GM12878 (cell line): ENCODE data around the gene PPP1R7. TPM values are rescaled to one million over a fixed set of nuclear protein-coding genes. Genes with fewer than 3 reads are reported as not detected.

Experiments used
- ATAC-seq: fragments of 200-7000 bp; cut with Tn5 transposase; 3 replicates; pipeline ENCODE4 v1.9.1; 2020; ENCODE audit warnings: mild to moderate bottlenecking, moderate library complexity
- BruUV-seq: library from RNA; stranded (reverse); fragments of 400-500 nt; replicated peaks from 2 replicates; lab custom pipeline; 2021; lab: Mats Ljungman, UMichigan
- CTCF ChIA-PET: fragments of 300-600 bp; sonication (Branson Sonifier 250); formaldehyde crosslinking; extraction: SDS; loops from one replicate; lab custom pipeline; 2021; ENCODE audit warnings: inconsistent platforms; lab: Yijun Ruan, JAX
- POLR2A ChIA-PET: fragments of 350-600 bp; formaldehyde crosslinking; extraction: SDS; loops from one replicate; lab custom pipeline; 2021; ENCODE audit warnings: inconsistent platforms; lab: Charles Lee
- RAD21 ChIA-PET: fragments of 300-600 bp; sonication (Branson Sonifier 250); formaldehyde crosslinking; loops from one replicate; lab custom pipeline; 2023; ENCODE audit warnings: antibody characterized with exemption; ENCODE audit not compliant: unreplicated experiment; lab: Charles Lee
- SMC1A ChIA-PET: fragments of 300-600 bp; sonication (Branson Sonifier 250); formaldehyde crosslinking; loops from one replicate; lab custom pipeline; 2023; ENCODE audit not compliant: unreplicated experiment, uncharacterized antibody; lab: Charles Lee
- DNase-seq: peaks from one replicate; pipeline ENCODE4 v3.0.0-alpha.2; 2011; ENCODE audit warnings: low read depth, low spot score
- FAIRE-seq: peaks from 3 replicates; lab custom pipeline; 2011; peaks lifted over from hg19 to GRCh38; lab: Jason Lieb, UNC
- H2AFZ ChIP-seq: 2 replicates; pipeline ENCODE4 v1.6.0; 2011; ENCODE audit warnings: low read depth, low read length, control low read depth; ENCODE audit not compliant: control insufficient read depth
- H3K27ac ChIP-seq: 2 replicates; pipeline ENCODE4 v1.5.1; 2011; ENCODE audit warnings: control low read depth; ENCODE audit not compliant: control insufficient read depth, insufficient read depth
- H3K27me3 ChIP-seq, 2 experiments: replicated peaks in 1 of 2; 2 replicates each; pipeline versions ENCODE4 v1.6.0 to v1.6.1; 2011; ENCODE audit warnings: low read length in 1 of 2; ENCODE audit not compliant: control insufficient read depth in 2 of 2, insufficient read depth in 2 of 2
- H3K36me3 ChIP-seq, 2 experiments: 2 replicates each; pipeline ENCODE4 v1.5.1; 2011; ENCODE audit warnings: low read length in 1 of 2; ENCODE audit not compliant: control insufficient read depth in 2 of 2, insufficient read depth in 2 of 2
- H3K4me1 ChIP-seq: 2 replicates; pipeline ENCODE4 v1.6.1; 2011; ENCODE audit warnings: mild to moderate bottlenecking, low read length, moderate library complexity, mixed read lengths; ENCODE audit not compliant: control insufficient read depth, insufficient read depth
- H3K4me2 ChIP-seq: 2 replicates; pipeline ENCODE4 v1.6.0; 2011; ENCODE audit warnings: control low read depth; ENCODE audit not compliant: control insufficient read depth, insufficient read depth
- H3K4me3 ChIP-seq: fragments of 200-600 bp; sonication (generic); 2 replicates; pipeline ENCODE4 v1.5.1; 2016
- H3K79me2 ChIP-seq: 2 replicates; pipeline ENCODE4 v1.6.0; 2011; ENCODE audit warnings: low read length; ENCODE audit not compliant: control insufficient read depth, insufficient read depth
- H3K9ac ChIP-seq: 2 replicates; pipeline ENCODE4 v1.8.0; 2011; ENCODE audit warnings: low read length, control low read depth, mixed read lengths; ENCODE audit not compliant: control insufficient read depth, insufficient read depth
- H3K9me3 ChIP-seq: replicated peaks from 3 replicates; pipeline ENCODE4 v1.5.1; 2011; ENCODE audit warnings: mild to moderate bottlenecking, low read length; ENCODE audit not compliant: control insufficient read depth, insufficient read depth
- H4K20me1 ChIP-seq: 2 replicates; pipeline ENCODE4 v1.6.0; 2011; ENCODE audit not compliant: control insufficient read depth, insufficient read depth
- ASH2L ChIP-seq: fragments of 300-600, 200-600 bp; sonication (generic); IDR thresholded peaks from 2 replicates; pipeline ENCODE4 v1.6.1; 2017; ENCODE audit warnings: low read depth, mild to moderate bottlenecking, borderline replicate concordance
- BCL11A ChIP-seq: IDR thresholded peaks from 2 replicates; pipeline ENCODE4 v1.6.1; 2011; ENCODE audit warnings: low read depth, low read length
- CHD2 ChIP-seq: IDR thresholded peaks from 2 replicates; pipeline ENCODE4 v1.6.1; 2011; ENCODE audit warnings: low read depth, low read length, improper control_type of control experiment, borderline replicate concordance
- EED ChIP-seq: sonication (generic); IDR thresholded peaks from 2 replicates; pipeline ENCODE4 v1.6.1; 2016; ENCODE audit warnings: antibody characterized with exemption, low read depth
- ESRRA ChIP-seq: IDR thresholded peaks from 2 replicates; pipeline ENCODE4 v1.6.1; 2012; ENCODE audit warnings: mild to moderate bottlenecking, low read length, improper control_type of control experiment
- FOXM1 ChIP-seq: IDR thresholded peaks from 2 replicates; pipeline ENCODE4 v1.6.1; 2012; ENCODE audit warnings: low read depth, mild to moderate bottlenecking, inconsistent platforms, low read length, moderate library complexity
- IKZF1 ChIP-seq: fragments of 450-650 bp; conservative IDR thresholded peaks from 2 replicates; pipeline ENCODE4 v1.6.1; 2017; ENCODE audit warnings: antibody characterized with exemption, mild to moderate bottlenecking
- MEF2B ChIP-seq: fragments of 450-650 bp; IDR thresholded peaks from 2 replicates; pipeline ENCODE4 v1.6.1; 2018; ENCODE audit warnings: mild to moderate bottlenecking, moderate library complexity; ENCODE audit not compliant: partially characterized antibody, poor library complexity, severe bottlenecking
- MTA2 ChIP-seq: fragments of 450-650 bp; IDR thresholded peaks from 2 replicates; pipeline ENCODE4 v1.6.1; 2016; ENCODE audit warnings: low read depth, mild to moderate bottlenecking, moderate library complexity
- NFYB ChIP-seq: IDR thresholded peaks from 2 replicates; pipeline ENCODE4 v1.6.1; 2011; ENCODE audit warnings: low read depth, mild to moderate bottlenecking, low read length, improper control_type of control experiment, moderate library complexity; ENCODE audit not compliant: insufficient read depth
- NR2C1 ChIP-seq: fragments of 450-650 bp; IDR thresholded peaks from 2 replicates; pipeline ENCODE4 v1.6.1; 2017; ENCODE audit warnings: antibody characterized with exemption, mild to moderate bottlenecking, moderate library complexity
- NR2F1 ChIP-seq: fragments of 450-650 bp; conservative IDR thresholded peaks from 2 replicates; pipeline ENCODE4 v1.6.1; 2017; ENCODE audit warnings: mild to moderate bottlenecking
- NRF1 ChIP-seq: conservative IDR thresholded peaks from 2 replicates; pipeline ENCODE4 v1.6.1; 2011; ENCODE audit warnings: mild to moderate bottlenecking, low read depth, low read length, improper control_type of control experiment
- RAD51 ChIP-seq: fragments of 450-650 bp; IDR thresholded peaks from 2 replicates; pipeline ENCODE4 v1.6.1; 2016; ENCODE audit warnings: moderate library complexity, mild to moderate bottlenecking, inconsistent platforms
- SIN3A ChIP-seq: IDR thresholded peaks from 2 replicates; pipeline ENCODE4 v1.6.1; 2012; ENCODE audit warnings: low read depth, low read length, improper control_type of control experiment
- SREBF1 ChIP-seq: IDR thresholded peaks from 2 replicates; pipeline ENCODE4 v1.6.1; 2012; ENCODE audit warnings: mild to moderate bottlenecking, low read length
- STAT3 ChIP-seq: IDR thresholded peaks from 2 replicates; pipeline ENCODE4 v1.6.1; 2011; ENCODE audit warnings: low read depth, low read length, improper control_type of control experiment
- SUZ12 ChIP-seq: fragments of 200-600 bp; sonication (generic); IDR thresholded peaks from one replicate; pipeline ENCODE4 v1.6.1; 2018; ENCODE audit warnings: antibody characterized with exemption, mild to moderate bottlenecking; ENCODE audit not compliant: unreplicated experiment
- TARDBP ChIP-seq: IDR thresholded peaks from 2 replicates; pipeline ENCODE4 v1.6.1; 2016; ENCODE audit warnings: borderline replicate concordance
- ZNF384 ChIP-seq: IDR thresholded peaks from 2 replicates; pipeline ENCODE4 v1.6.1; 2012; ENCODE audit warnings: low read depth, mild to moderate bottlenecking, low read length, improper control_type of control experiment, borderline replicate concordance
- WGBS: methylation state at CpG from one replicate; pipeline ENCODE4 v1.1.6; 2016; ENCODE audit warnings: low lambda C conversion rate; ENCODE audit not compliant: insufficient replicate concordance, insufficient coverage; ENCODE audit errors: missing lambda C conversion rate; 5-methylcytosine and 5-hydroxymethylcytosine counted together
- in situ Hi-C: fragments of 300-500 bp; cut with MboI; formaldehyde crosslinking; loops from 9 replicates; pipeline ENCODE4 v1.14.3; 2018; ENCODE audit warnings: mixed read lengths
- intact Hi-C: fragments of 100-400 bp; cut with micrococcal nuclease; formaldehyde crosslinking; loops from one replicate; pipeline ENCODE4 v1.14.2; 2022; ENCODE audit not compliant: unreplicated experiment
- polyA plus RNA-seq, 11 experiments: library from polyadenylated mRNA; depleted of rRNA in 4 of 11; unstranded in 6 of 11; stranded (reverse) in 5 of 11; fragments of >200 nt; fragmentation: Nextera tagmentation in 4 of 11; fragmentation: Illumina TruSeq in 1 of 11; extraction: Ambion mirVana in 4 of 11; extraction: Trizol in 1 of 11; gene quantifications; 1 replicate in 1 of 11; 2 replicates in 10 of 11; pipeline versions ENCODE4 v1.2.1 to v1.2.3, GENCODE V29; 2011 to 2016; ENCODE audit warnings: inconsistent platforms in 2 of 11, missing spikeins in 2 of 11, low read depth in 1 of 11
- total RNA-seq, 4 experiments: library from RNA; depleted of rRNA in 3 of 4; stranded (reverse); fragments of >200 nt in 3 of 4; fragmentation: Illumina TruSeq in 1 of 4; extraction: Trizol in 1 of 4; gene quantifications; 2 replicates each; pipeline versions ENCODE4 v1.2.1 to v1.2.3, GENCODE V29; 2013 to 2021
- TF ChIP-seq, protein P1 (sequence below): IDR thresholded peaks from 2 replicates; pipeline ENCODE4 v1.6.1; 2011; ENCODE audit warnings: low read depth, low read length, improper control_type of control experiment, borderline replicate concordance
- TF ChIP-seq, protein P2 (sequence below): IDR thresholded peaks from 2 replicates; pipeline ENCODE4 v1.6.1; 2012; ENCODE audit warnings: low read depth, low read length, improper control_type of control experiment
- TF ChIP-seq, protein P3 (sequence below): fragments of 450-650 bp; IDR thresholded peaks from 2 replicates; pipeline ENCODE4 v1.6.1; 2016; ENCODE audit warnings: mild to moderate bottlenecking

The PPP1R7 gene
- total and polyA plus RNA-seq, 10 of the 15 experiments (the other 5 are each of a cell fraction or from before 2014, with no cell fraction given): 78.5 to 174 (median 93.7) TPM

DNA sequence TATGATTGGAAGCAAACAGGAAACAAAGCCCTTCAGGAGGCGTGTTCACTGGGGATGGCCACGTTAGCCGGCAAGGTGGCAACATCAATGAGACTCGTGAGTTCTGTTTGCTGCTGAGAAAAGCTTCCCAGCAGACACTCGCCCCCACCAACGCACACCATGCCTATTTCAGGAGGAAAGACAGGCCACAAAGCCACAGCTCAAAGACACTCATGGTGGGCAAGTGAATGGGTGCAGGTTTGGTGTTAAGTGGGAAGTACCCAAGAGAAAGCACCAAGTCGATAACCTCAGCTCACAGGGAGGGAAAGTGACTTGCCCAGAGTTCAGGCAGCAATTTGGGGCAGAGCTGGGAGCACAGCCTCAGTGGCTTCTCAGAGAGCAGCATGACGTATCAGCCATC is 37.7 kb upstream of the PPP1R7 start:
- intact Hi-C loops (no loop called here), in situ Hi-C loops (no loop called here)
- 3% methylated on average over 8 of the region's 8 CpGs for WGBS
- H3K4me1 ChIP-seq: peaks cover 33% of the 10 kb centered on the region
- BruUV-seq: no TSS peak
- peak; percentile 52 for ATAC-seq
- RAD21 ChIA-PET: interaction anchor here (0.7 to 4.9 kb wide), 8 partner anchors 12 to 198 kb away, joined by 3 to 43 read pairs (median 4); partner anchors contain the start of genes MTERF4, PASK and PPP1R7
- H3K36me3 ChIP-seq: peaks cover 9 to 16% of the 10 kb centered on the region in 2 experiments; a peak in 3 of 4 replicates
- peak overlapping the region; percentile 82 for H3K27ac ChIP-seq
- SMC1A ChIA-PET: interaction anchor here (0.7 to 6.5 kb wide), 6 partner anchors 9 to 37 kb away, joined by 4 to 53 read pairs (median 28); partner anchors contain the start of genes MTERF4, PASK and PPP1R7
- DNase-seq: peak; percentile 82
- peak; percentile 84 for FAIRE-seq
- CTCF ChIA-PET: interaction anchor here (0.7 to 1.9 kb wide), 7 partner anchors 11 to 43 kb away, joined by 3 to 10 read pairs (median 4); partner anchors contain the start of gene MTERF4
- H3K9me3 ChIP-seq: no peaks in the 10 kb centered on the region
- H3K27me3 ChIP-seq: no peaks in the 10 kb centered on the region
- peak overlapping the region; percentile 59 for H2AFZ ChIP-seq
- H3K4me2 ChIP-seq: peak overlapping the region; percentile 90; the same call in 1 of the 2 replicates
- POLR2A ChIA-PET: interaction anchor here (0.7 to 5.2 kb wide), 9 partner anchors 9 to 63 kb away, joined by 3 to 54 read pairs (median 7); partner anchors contain the start of genes MTERF4, PASK and PPP1R7
- H4K20me1 ChIP-seq: no peaks in the 10 kb centered on the region
- peaks cover 30% of the 10 kb centered on the region for H3K79me2 ChIP-seq
- peak overlapping the region; percentile 13; the same call in 1 of the 2 replicates for H3K4me3 ChIP-seq
- peak overlapping the region; percentile 56 for H3K9ac ChIP-seq
- TF ChIP-seq CHD2: 0 out of 2 replicates have a peak, but pooled peaks have one; percentile 31
- TF ChIP-seq EED: peak; percentile 69
- TF ChIP-seq IKZF1: peak; percentile 86
- TF ChIP-seq, protein P1, sequence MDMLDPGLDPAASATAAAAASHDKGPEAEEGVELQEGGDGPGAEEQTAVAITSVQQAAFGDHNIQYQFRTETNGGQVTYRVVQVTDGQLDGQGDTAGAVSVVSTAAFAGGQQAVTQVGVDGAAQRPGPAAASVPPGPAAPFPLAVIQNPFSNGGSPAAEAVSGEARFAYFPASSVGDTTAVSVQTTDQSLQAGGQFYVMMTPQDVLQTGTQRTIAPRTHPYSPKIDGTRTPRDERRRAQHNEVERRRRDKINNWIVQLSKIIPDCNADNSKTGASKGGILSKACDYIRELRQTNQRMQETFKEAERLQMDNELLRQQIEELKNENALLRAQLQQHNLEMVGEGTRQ: no peak
- TF ChIP-seq, protein P2, sequence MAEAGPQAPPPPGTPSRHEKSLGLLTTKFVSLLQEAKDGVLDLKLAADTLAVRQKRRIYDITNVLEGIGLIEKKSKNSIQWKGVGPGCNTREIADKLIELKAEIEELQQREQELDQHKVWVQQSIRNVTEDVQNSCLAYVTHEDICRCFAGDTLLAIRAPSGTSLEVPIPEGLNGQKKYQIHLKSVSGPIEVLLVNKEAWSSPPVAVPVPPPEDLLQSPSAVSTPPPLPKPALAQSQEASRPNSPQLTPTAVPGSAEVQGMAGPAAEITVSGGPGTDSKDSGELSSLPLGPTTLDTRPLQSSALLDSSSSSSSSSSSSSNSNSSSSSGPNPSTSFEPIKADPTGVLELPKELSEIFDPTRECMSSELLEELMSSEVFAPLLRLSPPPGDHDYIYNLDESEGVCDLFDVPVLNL: no peak
- no peak for TF ChIP-seq SUZ12
- TF ChIP-seq ASH2L: no peak
- TF ChIP-seq STAT3: no peak
- no peak for TF ChIP-seq ZNF384
- TF ChIP-seq, protein P3, sequence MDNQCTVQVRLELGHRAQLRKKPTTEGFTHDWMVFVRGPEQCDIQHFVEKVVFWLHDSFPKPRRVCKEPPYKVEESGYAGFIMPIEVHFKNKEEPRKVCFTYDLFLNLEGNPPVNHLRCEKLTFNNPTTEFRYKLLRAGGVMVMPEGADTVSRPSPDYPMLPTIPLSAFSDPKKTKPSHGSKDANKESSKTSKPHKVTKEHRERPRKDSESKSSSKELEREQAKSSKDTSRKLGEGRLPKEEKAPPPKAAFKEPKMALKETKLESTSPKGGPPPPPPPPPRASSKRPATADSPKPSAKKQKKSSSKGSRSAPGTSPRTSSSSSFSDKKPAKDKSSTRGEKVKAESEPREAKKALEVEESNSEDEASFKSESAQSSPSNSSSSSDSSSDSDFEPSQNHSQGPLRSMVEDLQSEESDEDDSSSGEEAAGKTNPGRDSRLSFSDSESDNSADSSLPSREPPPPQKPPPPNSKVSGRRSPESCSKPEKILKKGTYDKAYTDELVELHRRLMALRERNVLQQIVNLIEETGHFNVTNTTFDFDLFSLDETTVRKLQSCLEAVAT: no peak
- no peak for TF ChIP-seq TARDBP
- no peak for TF ChIP-seq NRF1
- no peak for TF ChIP-seq NR2C1
- 0 out of 2 replicates have a peak, but pooled peaks have one; percentile 50 for TF ChIP-seq BCL11A
- peak; percentile 61 for TF ChIP-seq MTA2
- no peak for TF ChIP-seq NFYB
- no peak for TF ChIP-seq RAD51
- TF ChIP-seq SREBF1: no peak
- TF ChIP-seq SIN3A: no peak
- TF ChIP-seq MEF2B: peak; percentile 72
- TF ChIP-seq NR2F1: 0 out of 2 replicates have a peak, but pooled peaks have one; percentile 34
- TF ChIP-seq FOXM1: no peak; the same call in 1 of the 2 replicates
- TF ChIP-seq ESRRA: no peak
